ENCODE results near the gene SUSD2. TPM values are rescaled to one million over a fixed set of nuclear protein-coding genes. Genes with fewer than 3 reads are reported as not detected.
A peak's percentile ranks its signal among the peaks of the same experiment; 100 is the strongest.

The SUSD2 gene
- total RNA-seq, 3 donors from 2014 or later = 1.3 to 3.9 (median 3.3) TPM

DNA sequence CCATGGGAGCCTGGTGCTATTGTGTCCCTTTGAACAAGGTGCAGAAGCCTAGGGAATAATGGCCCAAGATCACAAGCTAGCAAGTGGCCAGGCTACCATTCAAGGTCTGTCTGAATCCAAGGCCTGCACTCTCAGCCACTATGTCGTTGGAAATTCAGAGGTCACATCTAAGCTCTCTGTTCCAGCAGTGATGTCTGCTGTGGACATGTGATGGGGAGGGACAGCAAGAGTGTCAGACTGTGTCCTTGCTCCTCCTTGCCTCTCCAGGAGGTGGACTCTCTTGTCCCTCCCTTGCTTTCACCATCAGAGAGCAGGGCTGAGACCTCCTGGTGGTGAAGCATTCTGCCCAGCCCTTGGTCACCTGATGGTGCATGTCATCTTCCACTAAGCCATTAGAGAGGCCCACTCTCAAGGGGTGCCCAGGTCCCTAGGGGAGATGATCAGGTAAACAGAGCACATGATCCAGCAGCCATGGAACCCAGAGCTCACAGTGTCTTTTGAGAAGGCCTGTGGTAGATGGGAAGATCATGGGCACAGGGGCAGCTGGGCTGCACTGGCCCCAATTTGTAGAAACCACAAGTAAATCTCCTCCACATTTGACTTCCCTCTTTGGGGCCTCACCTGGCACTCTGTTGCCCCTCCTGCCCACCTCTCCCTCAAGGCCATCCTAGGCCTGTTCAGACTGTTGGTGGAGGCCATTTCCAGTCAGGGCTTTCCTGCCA is 37.1 kb upstream of the SUSD2 start:
- intact Hi-C loops (cut with DNase I, micrococcal nuclease) = no loop called here
- TF ChIP-seq, protein P1, sequence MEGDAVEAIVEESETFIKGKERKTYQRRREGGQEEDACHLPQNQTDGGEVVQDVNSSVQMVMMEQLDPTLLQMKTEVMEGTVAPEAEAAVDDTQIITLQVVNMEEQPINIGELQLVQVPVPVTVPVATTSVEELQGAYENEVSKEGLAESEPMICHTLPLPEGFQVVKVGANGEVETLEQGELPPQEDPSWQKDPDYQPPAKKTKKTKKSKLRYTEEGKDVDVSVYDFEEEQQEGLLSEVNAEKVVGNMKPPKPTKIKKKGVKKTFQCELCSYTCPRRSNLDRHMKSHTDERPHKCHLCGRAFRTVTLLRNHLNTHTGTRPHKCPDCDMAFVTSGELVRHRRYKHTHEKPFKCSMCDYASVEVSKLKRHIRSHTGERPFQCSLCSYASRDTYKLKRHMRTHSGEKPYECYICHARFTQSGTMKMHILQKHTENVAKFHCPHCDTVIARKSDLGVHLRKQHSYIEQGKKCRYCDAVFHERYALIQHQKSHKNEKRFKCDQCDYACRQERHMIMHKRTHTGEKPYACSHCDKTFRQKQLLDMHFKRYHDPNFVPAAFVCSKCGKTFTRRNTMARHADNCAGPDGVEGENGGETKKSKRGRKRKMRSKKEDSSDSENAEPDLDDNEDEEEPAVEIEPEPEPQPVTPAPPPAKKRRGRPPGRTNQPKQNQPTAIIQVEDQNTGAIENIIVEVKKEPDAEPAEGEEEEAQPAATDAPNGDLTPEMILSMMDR (IDR thresholded peaks at IDR 0.05) = no peak
- Histone ChIP-seq H3K36me3 (ENCODE audit: low read depth) (no peaks in the 10 kb centered on the region), H3K9me3 (no peaks in the 10 kb centered on the region), H3K4me1 (ENCODE audit: low read depth) (peaks cover 44% of the 10 kb centered on the region), H3K4me3 (no peak overlapping the region)
- ATAC-seq = no peak
- no peak for DNase-seq

- H3K9me3 ChIP-seq = no peaks in the 10 kb centered on the region
- peaks cover 44% of the 10 kb centered on the region for H3K4me1 ChIP-seq (ENCODE audit: low read depth)
- H3K36me3 ChIP-seq (ENCODE audit: low read depth) = no peaks in the 10 kb centered on the region
- ATAC-seq = no peak
- H3K4me3 ChIP-seq = no peak overlapping the region
- intact Hi-C loops (cut with DNase I, micrococcal nuclease) = no loop called here
- DNase-seq = no peak
- TF ChIP-seq, protein P1 (IDR thresholded peaks at IDR 0.05) = no peak
Observed at GRCh38 chr22:24144778-24145085, 36.6 kb upstream of the SUSD2 start.

- no peak for DNase-seq
- TF ChIP-seq, protein P1 (IDR thresholded peaks at IDR 0.05) = no peak
Observed at GRCh38 chr22:24145446-24146193, 35.7 kb upstream of the SUSD2 start.

GRCh38 chr22:24146194-24146616 is 35.1 kb upstream of the SUSD2 start:
- peaks cover 41% of the 10 kb centered on the region for H3K4me1 ChIP-seq (ENCODE audit: low read depth)
- no peaks in the 10 kb centered on the region for H3K36me3 ChIP-seq (ENCODE audit: low read depth)
- no peaks in the 10 kb centered on the region for H3K9me3 ChIP-seq
- H3K4me3 ChIP-seq = no peak overlapping the region
- TF ChIP-seq, protein P1 (IDR thresholded peaks at IDR 0.05) = no peak
- peak; percentile 80 to 91 (median 85) for DNase-seq
- intact Hi-C loops (cut with DNase I, micrococcal nuclease) = no loop called here
- peak; percentile 92 for ATAC-seq

More at GRCh38 chr22:24145446-24146193, 35.7 kb upstream of the SUSD2 start:
- peak; percentile 16 for ATAC-seq
- Histone ChIP-seq H3K4me3 (no peak overlapping the region), H3K9me3 (no peaks in the 10 kb centered on the region), H3K36me3 (ENCODE audit: low read depth) (no peaks in the 10 kb centered on the region), H3K4me1 (ENCODE audit: low read depth) (peaks cover 44% of the 10 kb centered on the region)
- intact Hi-C loops (cut with DNase I, micrococcal nuclease) = no loop called here

- Histone ChIP-seq H3K9me3 (no peaks in the 10 kb centered on the region), H3K4me3 (no peak overlapping the region), H3K36me3 (ENCODE audit: low read depth) (no peaks in the 10 kb centered on the region), H3K4me1 (ENCODE audit: low read depth) (peaks cover 41% of the 10 kb centered on the region)
- TF ChIP-seq, protein P1 (IDR thresholded peaks at IDR 0.05) = no peak
- intact Hi-C loops (cut with DNase I, micrococcal nuclease) = no loop called here
- peak in 1 of 3 donors; percentile 36 for DNase-seq
- ATAC-seq = peak; percentile 24
Observed at GRCh38 chr22:24146791-24147353, 34.4 kb upstream of the SUSD2 start.
